Mammary epithelial cell (primary cell): ENCODE data around the gene DRAM2.

Experiments
- EZH2 ChIP-seq: IDR thresholded peaks from 2 replicates; pipeline ENCODE4 v1.6.1; 2012; ENCODE audit warnings: low read length, inconsistent platforms, borderline replicate concordance
- TF ChIP-seq, protein P1 (sequence below), 2 donors: IDR thresholded peaks in 1 of 2; conservative IDR thresholded peaks in 1 of 2; 2 replicates each; pipeline ENCODE4 v1.5.1; 2011 to 2012; ENCODE audit warnings: inconsistent platforms in 2 of 2, low read length in 2 of 2, mild to moderate bottlenecking in 2 of 2, control low read depth in 1 of 2, low read depth in 1 of 2; ENCODE audit not compliant: insufficient read depth in 1 of 2; ENCODE audit errors: extremely low read depth in 1 of 2

DNA sequence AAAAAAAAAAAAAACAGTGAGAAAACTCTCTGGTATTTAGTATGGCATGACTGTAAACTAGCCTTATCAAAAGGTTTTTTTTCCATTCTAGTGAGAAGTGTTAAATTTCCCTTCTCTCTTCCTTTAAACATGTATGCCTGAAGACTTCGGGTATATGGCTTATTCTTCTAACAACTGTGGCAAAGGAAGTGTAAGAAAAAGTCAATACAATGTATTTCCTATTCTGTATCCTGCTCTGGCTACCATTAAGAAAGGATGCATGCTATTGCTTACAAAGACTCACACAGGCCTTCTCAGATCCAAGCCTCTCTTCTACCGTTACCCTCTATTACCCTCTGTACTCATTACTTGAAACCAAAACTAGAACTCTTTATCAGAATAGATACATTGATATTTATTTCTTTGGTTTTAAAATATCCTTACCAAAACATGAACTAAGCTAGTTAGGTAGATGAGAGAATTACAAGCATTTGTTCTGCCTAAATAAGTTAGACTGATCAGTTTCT is 8.5 kb upstream of the DRAM2 start:
- TF ChIP-seq, protein P1, sequence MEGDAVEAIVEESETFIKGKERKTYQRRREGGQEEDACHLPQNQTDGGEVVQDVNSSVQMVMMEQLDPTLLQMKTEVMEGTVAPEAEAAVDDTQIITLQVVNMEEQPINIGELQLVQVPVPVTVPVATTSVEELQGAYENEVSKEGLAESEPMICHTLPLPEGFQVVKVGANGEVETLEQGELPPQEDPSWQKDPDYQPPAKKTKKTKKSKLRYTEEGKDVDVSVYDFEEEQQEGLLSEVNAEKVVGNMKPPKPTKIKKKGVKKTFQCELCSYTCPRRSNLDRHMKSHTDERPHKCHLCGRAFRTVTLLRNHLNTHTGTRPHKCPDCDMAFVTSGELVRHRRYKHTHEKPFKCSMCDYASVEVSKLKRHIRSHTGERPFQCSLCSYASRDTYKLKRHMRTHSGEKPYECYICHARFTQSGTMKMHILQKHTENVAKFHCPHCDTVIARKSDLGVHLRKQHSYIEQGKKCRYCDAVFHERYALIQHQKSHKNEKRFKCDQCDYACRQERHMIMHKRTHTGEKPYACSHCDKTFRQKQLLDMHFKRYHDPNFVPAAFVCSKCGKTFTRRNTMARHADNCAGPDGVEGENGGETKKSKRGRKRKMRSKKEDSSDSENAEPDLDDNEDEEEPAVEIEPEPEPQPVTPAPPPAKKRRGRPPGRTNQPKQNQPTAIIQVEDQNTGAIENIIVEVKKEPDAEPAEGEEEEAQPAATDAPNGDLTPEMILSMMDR (conservative IDR thresholded peaks at IDR 0.05 in 1 of 2, IDR thresholded peaks at IDR 0.05 in 1 of 2; ENCODE audit: extremely low read depth in 1 of 2, insufficient read depth in 1 of 2, low read depth in 1 of 2, low read length in 2 of 2) = no peak
- no peak for TF ChIP-seq EZH2
